ENCODE results near the gene ATP5PB.

DNA sequence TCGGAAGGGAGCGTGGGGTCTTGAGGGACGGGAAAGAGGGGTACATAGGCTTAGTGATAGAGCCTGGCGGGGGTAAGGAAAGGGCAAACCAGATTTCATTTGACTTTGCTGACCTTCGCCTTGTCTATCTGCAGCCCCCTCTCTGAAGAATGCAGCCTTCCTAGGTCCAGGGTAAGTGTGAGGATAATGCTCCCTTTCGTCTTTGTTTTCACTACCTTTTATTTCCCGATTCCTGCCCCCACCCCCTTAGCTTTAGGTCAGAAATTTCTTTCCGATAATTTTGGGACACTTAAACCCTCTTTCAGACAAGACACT is 396 bp downstream of the ATP5PB start:
- peak; percentile 54 for TF ChIP-seq POLR2A (IDR thresholded peaks at IDR 0.05; ENCODE audit: low read length)
- no peak for TF ChIP-seq GATA1 (IDR thresholded peaks at IDR 0.05; ENCODE audit: low read depth, low read length)

Data from erythroblast (primary cell).